HCT116 (cell line): ENCODE measurements around the gene CRK. TPM values are rescaled to one million over a fixed set of nuclear protein-coding genes. Genes with fewer than 3 reads are reported as not detected.
A peak's percentile ranks its signal among the peaks of the same experiment; 100 is the strongest.

ENCODE experiments used
- ATAC-seq: fragments of 200-7000 bp; cut with Tn5 transposase; 2 replicates; pipeline ENCODE4 v1.9.1; 2020; ENCODE audit warnings: mild to moderate bottlenecking, moderate library complexity
- BruUV-seq: library from RNA; stranded (reverse); fragments of 400-500 nt; replicated peaks from 2 replicates; lab custom pipeline; 2021; lab: Mats Ljungman, UMichigan
- CTCF ChIA-PET: fragments of 300-600 bp; sonication (Branson Sonifier 250); formaldehyde crosslinking; loops from one replicate; lab custom pipeline; 2021; ENCODE audit warnings: antibody characterized with exemption; lab: Charles Lee
- POLR2A ChIA-PET: fragments of 300-600, 350-600 bp; sonication (Branson Sonifier 250); formaldehyde crosslinking; loops from one replicate; lab custom pipeline; 2021; ENCODE audit warnings: antibody characterized with exemption; lab: Charles Lee
- RAD21 ChIA-PET, 2 experiments: fragments of 300-600 bp; sonication (Branson Sonifier 250); formaldehyde crosslinking; loops; one replicate each; lab custom pipeline; 2023; ENCODE audit warnings: low total read pairs in 2 of 2; ENCODE audit not compliant: uncharacterized antibody in 2 of 2, unreplicated experiment in 2 of 2, low non-redundant PET in 1 of 2; lab: Charles Lee
- DNase-seq: peaks from one replicate; pipeline ENCODE4 v3.0.0-alpha.2; 2010; ENCODE audit warnings: low read depth, low spot score
- H2AFZ ChIP-seq: fragments of 200-600 bp; shearing (Covaris generic), sonication (generic); 2 replicates; pipeline ENCODE4 v1.6.1; 2017; ENCODE audit warnings: low read depth, mixed run types, mixed read lengths, antibody characterized with exemption, low read length; ENCODE audit not compliant: poor library complexity, severe bottlenecking
- H3K27ac ChIP-seq: 2 replicates; pipeline ENCODE4 v1.5.1; 2012; ENCODE audit warnings: low read depth, low read length
- H3K27me3 ChIP-seq: fragments of 200-600 bp; sonication (generic); 2 replicates; pipeline ENCODE4 v1.6.1; 2016; ENCODE audit warnings: mixed run types, low read length, mixed read lengths; ENCODE audit not compliant: insufficient read depth
- H3K36me3 ChIP-seq, 2 experiments: fragments of 200-500 bp in 1 of 2; fragments of 200-600 bp in 1 of 2; sonication (Bioruptor generic) in 1 of 2; sonication (generic) in 1 of 2; 2 replicates each; pipeline versions ENCODE4 v1.5.1 to v1.6.1; 2014 to 2016; ENCODE audit warnings: low read length in 2 of 2, inconsistent platforms in 1 of 2, mixed read lengths in 1 of 2, mixed run types in 1 of 2; ENCODE audit not compliant: insufficient read depth in 2 of 2, control insufficient read depth in 1 of 2
- H3K4me1 ChIP-seq, 2 experiments: fragments of 200-600 bp in 1 of 2; sonication (generic) in 1 of 2; 2 replicates each; pipeline versions ENCODE4 v1.5.1 to v1.6.1; 2012 to 2017; ENCODE audit warnings: low read length in 2 of 2, inconsistent platforms in 1 of 2, mild to moderate bottlenecking in 1 of 2, mixed read lengths in 1 of 2, mixed run types in 1 of 2, moderate library complexity in 1 of 2; ENCODE audit not compliant: insufficient read depth in 2 of 2, control insufficient read depth in 1 of 2
- H3K4me2 ChIP-seq: fragments of 200-600 bp; sonication (generic); 2 replicates; pipeline ENCODE4 v1.6.1; 2017; ENCODE audit warnings: mixed run types, low read length, mixed read lengths
- H3K4me3 ChIP-seq, 2 experiments: fragments of 200-600 bp in 1 of 2; sonication (generic) in 1 of 2; replicated peaks in 1 of 2; 2 replicates each; pipeline ENCODE4 v1.5.1; 2011 to 2016; ENCODE audit warnings: low read length in 2 of 2, control low read depth in 1 of 2, low read depth in 1 of 2, mild to moderate bottlenecking in 1 of 2, mixed read lengths in 1 of 2, mixed run types in 1 of 2
- H3K79me2 ChIP-seq: fragments of 200-600 bp; sonication (generic); 2 replicates; pipeline ENCODE4 v1.6.1; 2017; ENCODE audit warnings: mild to moderate bottlenecking, mixed run types, low read length, moderate library complexity, mixed read lengths; ENCODE audit not compliant: insufficient read depth
- H3K9ac ChIP-seq: fragments of 200-600 bp; sonication (generic); 2 replicates; pipeline ENCODE4 v1.6.1; 2016; ENCODE audit warnings: low read length, mixed read lengths
- H3K9me2 ChIP-seq: fragments of 200-600 bp; sonication (generic), shearing (Covaris generic); 2 replicates; pipeline ENCODE4 v1.6.1; 2017; ENCODE audit warnings: mixed run types, mild to moderate bottlenecking, moderate library complexity; ENCODE audit not compliant: insufficient read depth
- H3K9me3 ChIP-seq, 2 experiments: fragments of 200-500 bp in 1 of 2; fragments of 200-600 bp in 1 of 2; sonication (Bioruptor generic) in 1 of 2; sonication (generic) in 1 of 2; 2 replicates each; pipeline ENCODE4 v1.6.1; 2014 to 2017; ENCODE audit warnings: low read length in 2 of 2, mixed read lengths in 2 of 2, inconsistent platforms in 1 of 2, low read depth in 1 of 2, mild to moderate bottlenecking in 1 of 2, mixed run types in 1 of 2, moderate library complexity in 1 of 2; ENCODE audit not compliant: control insufficient read depth in 1 of 2, insufficient read depth in 1 of 2
- H4K20me1 ChIP-seq: fragments of 200-600 bp; sonication (generic), shearing (Covaris generic); 2 replicates; pipeline ENCODE4 v1.6.1; 2017; ENCODE audit warnings: mixed run types, mild to moderate bottlenecking, moderate library complexity; ENCODE audit not compliant: insufficient read depth
- CBX3 ChIP-seq: IDR thresholded peaks from 2 replicates; pipeline ENCODE4 v1.6.1; 2012; ENCODE audit warnings: low read depth
- CEBPB ChIP-seq: IDR thresholded peaks from 2 replicates; pipeline ENCODE4 v1.6.1; 2012; ENCODE audit warnings: low read depth
- ELF1 ChIP-seq: IDR thresholded peaks from 2 replicates; pipeline ENCODE4 v1.6.1; 2012; ENCODE audit warnings: low read depth, borderline replicate concordance
- EZH2 ChIP-seq: fragments of 200-600 bp; sonication (generic); IDR thresholded peaks from 2 replicates; pipeline ENCODE4 v1.6.1; 2017; ENCODE audit warnings: antibody characterized with exemption, mixed run types
- POLR2A ChIP-seq: IDR thresholded peaks from 2 replicates; pipeline ENCODE4 v1.7.0; 2011; ENCODE audit warnings: borderline replicate concordance; ENCODE audit not compliant: insufficient read depth, insufficient read length; ENCODE audit errors: extremely low read depth
- POLR2AphosphoS5 ChIP-seq: IDR thresholded peaks from 2 replicates; pipeline ENCODE4 v1.6.1; 2011; ENCODE audit warnings: mild to moderate bottlenecking, low read depth, low read length, moderate library complexity
- RAD21 ChIP-seq: IDR thresholded peaks from 2 replicates; pipeline ENCODE4 v1.6.1; 2012; ENCODE audit warnings: low read depth, mild to moderate bottlenecking
- SP1 ChIP-seq: IDR thresholded peaks from 2 replicates; pipeline ENCODE4 v1.6.1; 2012; ENCODE audit warnings: low read depth
- SRF ChIP-seq: IDR thresholded peaks from 2 replicates; pipeline ENCODE4 v1.6.1; 2012; ENCODE audit warnings: low read depth
- YY1 ChIP-seq: IDR thresholded peaks from 2 replicates; pipeline ENCODE4 v1.6.1; 2011; ENCODE audit warnings: low read length, low read depth, moderate library complexity, mild to moderate bottlenecking; ENCODE audit not compliant: insufficient replicate concordance; ENCODE audit errors: extremely low read depth
- ZFX ChIP-seq: fragments of 450-650 bp; IDR thresholded peaks from 2 replicates; pipeline ENCODE4 v1.6.1; 2017
- ZNF274 ChIP-seq: fragments of 200-500 bp; sonication (Bioruptor generic); IDR thresholded peaks from 2 replicates; pipeline ENCODE4 v1.6.1; 2014; ENCODE audit warnings: mild to moderate bottlenecking, low read depth, low read length, inconsistent platforms
- intact Hi-C: fragments of 100-400 bp; cut with micrococcal nuclease; formaldehyde crosslinking; loops from 2 replicates; pipeline ENCODE4 v1.10.0; 2022
- total RNA-seq: library from RNA; stranded (reverse); gene quantifications from one replicate; pipeline ENCODE4 v1.2.1, GENCODE V29; 2021; ENCODE audit not compliant: unreplicated experiment
- TF ChIP-seq, protein P1 (sequence below): IDR thresholded peaks from 2 replicates; pipeline ENCODE4 v1.6.1; 2011; ENCODE audit warnings: mild to moderate bottlenecking, low read length, moderate library complexity; ENCODE audit not compliant: insufficient replicate concordance; ENCODE audit errors: extremely low read depth
- TF ChIP-seq, protein P2 (sequence below): IDR thresholded peaks from 2 replicates; pipeline ENCODE4 v1.6.1; 2012; ENCODE audit warnings: low read depth
- TF ChIP-seq, protein P3 (sequence below), 3 experiments: fragments of 200-600 bp in 1 of 3; sonication (generic) in 1 of 3; IDR thresholded peaks in 2 of 3; conservative IDR thresholded peaks in 1 of 3; 2 replicates each; pipeline ENCODE4 v1.5.1; 2012 to 2017; ENCODE audit warnings: low read depth in 2 of 3, low read length in 2 of 3, antibody characterized with exemption in 1 of 3, borderline replicate concordance in 1 of 3, control low read depth in 1 of 3, mild to moderate bottlenecking in 1 of 3, mixed read lengths in 1 of 3, mixed run types in 1 of 3, moderate library complexity in 1 of 3; ENCODE audit not compliant: insufficient read depth in 1 of 3
- TF ChIP-seq, protein P4 (sequence below): IDR thresholded peaks from 2 replicates; pipeline ENCODE4 v1.6.1; 2012
- TF ChIP-seq, protein P5 (sequence below): IDR thresholded peaks from 2 replicates; pipeline ENCODE4 v1.6.1; 2012

The CRK gene
- total RNA-seq, 1 experiment from 2014 or later = 55.5 TPM

DNA sequence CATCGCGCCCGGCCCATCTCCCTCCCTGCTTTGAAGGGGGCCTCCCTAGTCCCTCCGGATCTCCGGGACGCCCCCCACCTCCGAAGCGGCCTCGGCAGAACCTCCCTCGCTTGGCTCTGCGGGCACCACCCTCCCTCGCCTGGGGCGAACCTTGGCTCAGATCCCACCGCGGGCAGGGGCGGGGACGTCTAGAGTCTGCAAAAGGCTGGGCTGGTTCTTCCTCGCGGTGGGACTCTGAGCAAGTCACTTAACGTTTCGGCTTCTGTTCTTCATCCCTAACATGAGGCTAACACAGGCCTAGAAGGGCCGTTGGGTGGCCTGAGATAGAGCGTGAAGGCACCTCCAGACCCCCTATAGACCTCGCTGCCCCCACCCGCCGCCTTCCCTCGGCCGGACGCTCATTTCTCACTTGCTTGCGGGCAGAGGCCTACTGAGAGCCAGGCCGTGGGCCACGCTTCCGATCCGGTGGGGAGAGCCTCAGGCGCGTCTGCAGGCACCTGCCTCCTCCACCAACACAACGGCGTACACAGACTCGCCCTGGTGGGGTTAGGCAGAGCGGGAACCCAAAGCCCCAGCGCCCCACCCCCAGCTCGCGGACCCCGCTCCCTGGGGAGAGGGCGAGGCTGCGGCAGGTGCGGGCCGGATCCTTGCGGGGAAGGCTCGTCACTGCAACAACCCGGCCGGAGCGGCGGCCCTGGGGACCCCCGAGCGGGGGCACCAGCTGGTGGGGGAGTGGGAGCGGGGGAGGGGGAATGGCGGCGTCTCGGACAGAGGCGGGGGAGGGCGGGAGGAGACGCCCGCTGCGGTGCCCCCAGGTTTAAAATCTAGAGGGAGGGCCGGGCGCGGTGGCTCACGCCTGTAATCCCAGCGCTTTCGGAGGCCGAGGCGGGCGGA, 31.0 kb upstream of the CRK start:
- Histone ChIP-seq H3K27me3 (no peaks in the 10 kb centered on the region), H3K9me3 (no peaks in the 10 kb centered on the region), H3K27ac (peak overlapping the region; percentile 99), H3K4me2 (peak overlapping the region; percentile 99), H3K9ac (peak overlapping the region; percentile 95), H2AFZ (no peak overlapping the region), H3K9me2 (no peaks in the 10 kb centered on the region), H3K4me1 (peaks cover 25 to 65% of the 10 kb centered on the region in 2 experiments), H3K4me3 (peak overlapping the region; percentile 70 to 71), H4K20me1 (no peaks in the 10 kb centered on the region), H3K79me2 (peaks cover 59% of the 10 kb centered on the region), H3K36me3 (peaks cover 6 to 11% of the 10 kb centered on the region in 2 experiments; a peak in 2 of 4 replicates)
- CTCF ChIA-PET = interaction anchor here (0.7 to 1.4 kb wide), 5 partner anchors 28 to 162 kb away, joined by 3 to 5 read pairs (median 3); partner anchors contain the start of gene INPP5K
- RAD21 ChIA-PET = interaction anchor here in 1 of 2 experiments (1.2 to 1.5 kb wide), 3 partner anchors 24 to 33 kb away, joined by 3 to 4 read pairs (median 3); no protein-coding TSS in a partner anchor
- intact Hi-C loops = loop anchor here (10.0 kb wide), 1 partner anchor 148 kb away; no protein-coding TSS in a partner anchor
- DNase-seq (peak; percentile 68), ATAC-seq (peak; percentile 13)
- BruUV-seq = no TSS peak
- POLR2A ChIA-PET = interaction anchor here (0.8 to 2.5 kb wide), 5 partner anchors 12 to 87 kb away, joined by 3 to 14 read pairs (median 9); partner anchors contain the start of genes INPP5K and YWHAE
- no peak for TF ChIP-seq RAD21
- TF ChIP-seq CEBPB = no peak
- peak; percentile 54 for TF ChIP-seq POLR2A
- TF ChIP-seq, protein P1, sequence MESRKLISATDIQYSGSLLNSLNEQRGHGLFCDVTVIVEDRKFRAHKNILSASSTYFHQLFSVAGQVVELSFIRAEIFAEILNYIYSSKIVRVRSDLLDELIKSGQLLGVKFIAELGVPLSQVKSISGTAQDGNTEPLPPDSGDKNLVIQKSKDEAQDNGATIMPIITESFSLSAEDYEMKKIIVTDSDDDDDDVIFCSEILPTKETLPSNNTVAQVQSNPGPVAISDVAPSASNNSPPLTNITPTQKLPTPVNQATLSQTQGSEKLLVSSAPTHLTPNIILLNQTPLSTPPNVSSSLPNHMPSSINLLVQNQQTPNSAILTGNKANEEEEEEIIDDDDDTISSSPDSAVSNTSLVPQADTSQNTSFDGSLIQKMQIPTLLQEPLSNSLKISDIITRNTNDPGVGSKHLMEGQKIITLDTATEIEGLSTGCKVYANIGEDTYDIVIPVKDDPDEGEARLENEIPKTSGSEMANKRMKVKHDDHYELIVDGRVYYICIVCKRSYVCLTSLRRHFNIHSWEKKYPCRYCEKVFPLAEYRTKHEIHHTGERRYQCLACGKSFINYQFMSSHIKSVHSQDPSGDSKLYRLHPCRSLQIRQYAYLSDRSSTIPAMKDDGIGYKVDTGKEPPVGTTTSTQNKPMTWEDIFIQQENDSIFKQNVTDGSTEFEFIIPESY = no peak
- no peak for TF ChIP-seq YY1
- no peak for TF ChIP-seq SRF
- TF ChIP-seq POLR2AphosphoS5 = peak; percentile 65; the same call in 1 of the 2 replicates
- no peak for TF ChIP-seq ZNF274
- TF ChIP-seq ELF1 = no peak
- TF ChIP-seq, protein P2, sequence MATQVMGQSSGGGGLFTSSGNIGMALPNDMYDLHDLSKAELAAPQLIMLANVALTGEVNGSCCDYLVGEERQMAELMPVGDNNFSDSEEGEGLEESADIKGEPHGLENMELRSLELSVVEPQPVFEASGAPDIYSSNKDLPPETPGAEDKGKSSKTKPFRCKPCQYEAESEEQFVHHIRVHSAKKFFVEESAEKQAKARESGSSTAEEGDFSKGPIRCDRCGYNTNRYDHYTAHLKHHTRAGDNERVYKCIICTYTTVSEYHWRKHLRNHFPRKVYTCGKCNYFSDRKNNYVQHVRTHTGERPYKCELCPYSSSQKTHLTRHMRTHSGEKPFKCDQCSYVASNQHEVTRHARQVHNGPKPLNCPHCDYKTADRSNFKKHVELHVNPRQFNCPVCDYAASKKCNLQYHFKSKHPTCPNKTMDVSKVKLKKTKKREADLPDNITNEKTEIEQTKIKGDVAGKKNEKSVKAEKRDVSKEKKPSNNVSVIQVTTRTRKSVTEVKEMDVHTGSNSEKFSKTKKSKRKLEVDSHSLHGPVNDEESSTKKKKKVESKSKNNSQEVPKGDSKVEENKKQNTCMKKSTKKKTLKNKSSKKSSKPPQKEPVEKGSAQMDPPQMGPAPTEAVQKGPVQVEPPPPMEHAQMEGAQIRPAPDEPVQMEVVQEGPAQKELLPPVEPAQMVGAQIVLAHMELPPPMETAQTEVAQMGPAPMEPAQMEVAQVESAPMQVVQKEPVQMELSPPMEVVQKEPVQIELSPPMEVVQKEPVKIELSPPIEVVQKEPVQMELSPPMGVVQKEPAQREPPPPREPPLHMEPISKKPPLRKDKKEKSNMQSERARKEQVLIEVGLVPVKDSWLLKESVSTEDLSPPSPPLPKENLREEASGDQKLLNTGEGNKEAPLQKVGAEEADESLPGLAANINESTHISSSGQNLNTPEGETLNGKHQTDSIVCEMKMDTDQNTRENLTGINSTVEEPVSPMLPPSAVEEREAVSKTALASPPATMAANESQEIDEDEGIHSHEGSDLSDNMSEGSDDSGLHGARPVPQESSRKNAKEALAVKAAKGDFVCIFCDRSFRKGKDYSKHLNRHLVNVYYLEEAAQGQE = no peak
- TF ChIP-seq ZFX = peak; percentile 89
- TF ChIP-seq, protein P3, sequence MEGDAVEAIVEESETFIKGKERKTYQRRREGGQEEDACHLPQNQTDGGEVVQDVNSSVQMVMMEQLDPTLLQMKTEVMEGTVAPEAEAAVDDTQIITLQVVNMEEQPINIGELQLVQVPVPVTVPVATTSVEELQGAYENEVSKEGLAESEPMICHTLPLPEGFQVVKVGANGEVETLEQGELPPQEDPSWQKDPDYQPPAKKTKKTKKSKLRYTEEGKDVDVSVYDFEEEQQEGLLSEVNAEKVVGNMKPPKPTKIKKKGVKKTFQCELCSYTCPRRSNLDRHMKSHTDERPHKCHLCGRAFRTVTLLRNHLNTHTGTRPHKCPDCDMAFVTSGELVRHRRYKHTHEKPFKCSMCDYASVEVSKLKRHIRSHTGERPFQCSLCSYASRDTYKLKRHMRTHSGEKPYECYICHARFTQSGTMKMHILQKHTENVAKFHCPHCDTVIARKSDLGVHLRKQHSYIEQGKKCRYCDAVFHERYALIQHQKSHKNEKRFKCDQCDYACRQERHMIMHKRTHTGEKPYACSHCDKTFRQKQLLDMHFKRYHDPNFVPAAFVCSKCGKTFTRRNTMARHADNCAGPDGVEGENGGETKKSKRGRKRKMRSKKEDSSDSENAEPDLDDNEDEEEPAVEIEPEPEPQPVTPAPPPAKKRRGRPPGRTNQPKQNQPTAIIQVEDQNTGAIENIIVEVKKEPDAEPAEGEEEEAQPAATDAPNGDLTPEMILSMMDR (IDR thresholded peaks at IDR 0.05 in 2 of 3, conservative IDR thresholded peaks at IDR 0.05 in 1 of 3; ENCODE audit: borderline replicate concordance in 1 of 3, insufficient read depth in 1 of 3, low read depth in 2 of 3, low read length in 2 of 3) = no peak
- no peak for TF ChIP-seq EZH2
- TF ChIP-seq, protein P4, sequence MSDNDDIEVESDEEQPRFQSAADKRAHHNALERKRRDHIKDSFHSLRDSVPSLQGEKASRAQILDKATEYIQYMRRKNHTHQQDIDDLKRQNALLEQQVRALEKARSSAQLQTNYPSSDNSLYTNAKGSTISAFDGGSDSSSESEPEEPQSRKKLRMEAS = peak; percentile 30; the same call in 1 of the 2 replicates
- TF ChIP-seq, protein P5, sequence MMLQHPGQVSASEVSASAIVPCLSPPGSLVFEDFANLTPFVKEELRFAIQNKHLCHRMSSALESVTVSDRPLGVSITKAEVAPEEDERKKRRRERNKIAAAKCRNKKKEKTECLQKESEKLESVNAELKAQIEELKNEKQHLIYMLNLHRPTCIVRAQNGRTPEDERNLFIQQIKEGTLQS = no peak
- no peak for TF ChIP-seq CBX3
- no peak for TF ChIP-seq SP1
